ENCODE measurements around the gene MGAM2. TPM values are rescaled to one million over a fixed set of nuclear protein-coding genes. Genes with fewer than 3 reads are reported as not detected.
A peak's percentile ranks its signal among the peaks of the same experiment; 100 is the strongest.
"Not testable (repeated sequence)": the region's sequence is repeated elsewhere in the genome, so short reads cannot be mapped to it uniquely, and the experiment has no call there.

The MGAM2 gene
- polyA plus RNA-seq, 2 of the 4 experiments (the other 2 are of a cell fraction): 0.01 to 0.25 TPM

DNA sequence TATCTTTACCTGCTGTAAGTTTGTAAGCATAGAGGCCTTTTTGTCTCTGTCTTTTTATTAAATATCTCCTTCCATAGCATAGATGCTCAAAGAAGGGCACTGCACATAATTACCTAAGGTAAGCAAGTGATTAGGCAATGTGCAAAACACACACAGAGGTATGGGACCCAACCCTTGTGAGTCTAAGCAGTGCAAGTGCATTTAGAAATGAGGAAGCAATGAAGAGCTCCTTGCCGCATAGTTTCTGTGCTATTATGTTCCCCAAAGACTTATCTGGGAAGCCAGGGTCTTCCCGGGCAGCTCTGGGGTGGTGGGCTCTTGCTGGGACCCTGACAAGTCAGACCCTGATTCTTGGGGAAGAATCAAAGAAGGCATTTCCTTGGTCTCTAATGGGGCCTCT is 13.5 kb upstream of the MGAM2 start:
- ATAC-seq: no peak; a peak in 1 of 6 replicates
- DNase-seq (ENCODE audit: low read depth in 1 of 2, low spot score in 1 of 2): peak in 1 of 2 experiments; percentile 40

DNA sequence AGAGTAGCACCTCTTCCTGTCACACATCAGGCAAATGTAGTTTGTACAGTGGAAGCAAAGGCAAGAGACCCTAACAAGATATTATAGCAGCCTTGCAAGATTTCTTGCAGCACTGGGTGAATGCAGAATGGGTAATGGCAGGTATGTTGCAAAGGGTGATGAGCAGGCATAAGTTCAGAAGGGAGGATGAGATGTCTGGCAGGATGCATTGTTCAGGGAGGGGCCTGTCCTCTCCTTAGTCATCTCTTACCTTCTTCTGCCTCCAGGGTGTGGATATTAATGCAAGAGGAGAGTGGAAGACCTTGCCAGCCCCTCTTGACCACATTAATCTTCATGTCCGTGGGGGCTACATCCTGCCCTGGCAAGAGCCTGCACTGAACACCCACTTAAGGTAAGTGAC is 12.2 kb upstream of the MGAM2 start:
- WGBS (ENCODE audit: missing lambda C conversion rate): 16% methylated on average over 1 of the region's 1 CpG
- DNase-seq (ENCODE audit: low read depth in 1 of 2, low spot score in 1 of 2) (peak in 1 of 2 experiments; percentile 39), ATAC-seq (peak; percentile 43 to 82; a peak in 4 of 6 replicates), FAIRE-seq (peak; percentile 13)
- Histone ChIP-seq H3K4me2 (peak overlapping the region; percentile 49), H3K4me1 (peaks cover 70% of the 10 kb centered on the region), H3K27ac (0 out of 6 replicates have a peak overlapping the region, but pooled peaks of 1 of the 2 experiments have one; percentile 14)
- H3K4me3 ChIP-seq, POLR2A ChIA-PET, CTCF ChIA-PET, H3K9me3 ChIP-seq: not testable (repeated sequence)

More for the DNA sequence above, 13.5 kb upstream of the MGAM2 start:
- Histone ChIP-seq H3K4me3 (no peak overlapping the region), H3K27ac (peak overlapping the region; percentile 42 to 56; a peak in 4 of 6 replicates), H3K9me3 (0 out of 3 replicates have a peak, but pooled peaks cover 2% of the 10 kb centered on the region), H3K4me2 (peak overlapping the region; percentile 39), H3K4me1 (peaks cover 58% of the 10 kb centered on the region)
- ChIA-PET CTCF (no interaction called here), POLR2A (no interaction called here)
- TF ChIP-seq RAD21 (conservative IDR thresholded peaks at IDR 0.05 in 1 of 2, IDR thresholded peaks at IDR 0.05 in 1 of 2): no peak
- no peak for FAIRE-seq
- 77% methylated on average over 1 of the region's 2 CpGs for WGBS (ENCODE audit: missing lambda C conversion rate)

DNA sequence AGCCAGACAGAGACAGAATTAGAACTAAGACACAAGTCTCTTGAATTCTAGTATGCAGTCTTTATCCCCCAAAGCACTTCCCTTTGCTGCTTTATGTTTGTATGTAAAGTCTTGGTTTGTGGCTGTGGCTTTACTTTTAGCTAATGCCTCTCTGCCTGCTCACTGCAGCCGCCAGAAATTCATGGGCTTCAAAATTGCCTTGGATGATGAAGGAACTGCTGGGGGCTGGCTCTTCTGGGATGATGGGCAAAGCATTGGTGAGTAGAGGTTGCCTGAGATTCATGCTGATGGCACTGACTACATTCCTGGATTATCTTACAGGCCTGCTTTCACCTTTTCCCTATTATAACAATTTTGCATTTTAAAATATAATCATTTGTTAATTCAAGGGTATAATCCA is 10.9 kb upstream of the MGAM2 start:
- Histone ChIP-seq H3K9me3 (0 out of 3 replicates have a peak, but pooled peaks cover 3% of the 10 kb centered on the region), H3K4me1 (peaks cover 79% of the 10 kb centered on the region), H3K4me2 (peak overlapping the region; percentile 49; the same call in 1 of the 3 replicates), H3K4me3 (no peak overlapping the region), H3K27ac (peak overlapping the region; percentile 39 to 66; a peak in 5 of 6 replicates)
- no peak for TF ChIP-seq PHF8 (IDR thresholded peaks at IDR 0.05; ENCODE audit: borderline replicate concordance, low read depth)
- FAIRE-seq: no peak
- ChIA-PET CTCF (no interaction called here), POLR2A (no interaction called here)
- ATAC-seq: no peak
- 94% methylated on average over 1 of the region's 1 CpG for WGBS (ENCODE audit: missing lambda C conversion rate)
- DNase-seq (ENCODE audit: low read depth in 1 of 2, low spot score in 1 of 2): no peak

GRCh38 chr7:142101794-142102193 is 9.7 kb upstream of the MGAM2 start:
- H3K9me3 ChIP-seq; FAIRE-seq; CTCF ChIA-PET; H3K4me2 ChIP-seq; H3K4me3 ChIP-seq; DNase-seq (ENCODE audit: low read depth in 1 of 2, low spot score in 1 of 2); ATAC-seq; POLR2A ChIA-PET: not testable (repeated sequence)
- Histone ChIP-seq H3K27ac (peak overlapping the region; percentile 80 to 81; a peak in 4 of 6 replicates), H3K4me1 (peaks cover 89% of the 10 kb centered on the region)
- 95% methylated on average over 6 of the region's 6 CpGs for WGBS (ENCODE audit: missing lambda C conversion rate)

DNA sequence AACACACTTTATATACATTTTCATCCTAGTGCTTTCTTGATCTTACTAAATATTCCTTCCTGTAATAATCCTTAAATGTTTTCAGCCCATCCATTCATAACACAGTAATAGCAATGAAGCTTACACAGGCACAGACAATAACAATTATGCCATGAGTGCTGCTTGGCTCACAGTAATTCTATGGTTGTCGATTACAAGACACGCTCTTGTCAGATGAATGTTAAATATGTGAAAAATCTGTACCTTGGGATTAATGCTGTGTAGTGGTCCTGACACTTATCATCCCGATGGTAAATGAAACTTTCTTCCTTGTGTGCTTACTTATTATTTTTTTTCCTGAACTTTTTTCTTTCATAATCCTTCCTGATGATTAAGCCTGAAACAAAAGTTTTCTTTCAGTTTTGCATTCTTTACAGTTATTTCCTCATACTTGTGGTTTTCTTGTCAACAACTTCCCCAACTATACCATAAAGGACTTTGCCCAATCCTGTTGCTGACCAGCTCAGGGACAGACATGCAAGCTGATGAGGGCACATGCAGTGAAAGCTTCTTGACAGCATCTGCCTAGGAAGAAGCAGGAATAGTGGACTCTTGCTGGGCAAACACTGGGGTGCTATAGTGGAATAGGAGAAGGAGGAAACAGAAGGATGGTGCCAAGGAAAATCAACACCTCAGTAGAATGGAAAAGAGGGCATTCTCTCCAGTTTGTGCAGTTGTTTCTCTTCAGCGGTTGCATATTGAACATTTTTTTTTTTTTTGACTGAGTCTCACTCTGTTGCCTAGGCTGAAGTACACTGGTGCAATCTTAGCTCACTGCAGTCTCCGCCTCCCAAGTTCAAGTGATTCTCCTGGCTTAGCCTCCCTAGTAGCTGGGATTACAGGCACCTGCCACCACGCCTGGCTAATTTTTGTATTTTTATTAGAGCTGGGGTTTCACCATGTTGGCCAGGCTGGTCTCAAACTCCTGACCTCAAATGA is 6.7 kb upstream of the MGAM2 start:
- 0 out of 3 replicates have a peak overlapping the region, but pooled peaks have one; percentile 2 for H3K4me3 ChIP-seq
- 0 out of 3 replicates have a peak, but pooled peaks cover 3% of the 10 kb centered on the region for H3K9me3 ChIP-seq
- peaks cover 61% of the 10 kb centered on the region for H3K4me1 ChIP-seq
- peak overlapping the region; percentile 65 for H3K4me2 ChIP-seq
- DNase-seq (ENCODE audit: low read depth in 1 of 2, low spot score in 1 of 2) (peak; percentile 50 to 95), ATAC-seq (peak; percentile 96 to 97), FAIRE-seq (peak; percentile 90)
- ChIA-PET POLR2A (no interaction called here), CTCF (interaction anchor here (0.6 kb wide), 1 partner anchor 27 kb away, joined by 5 read pairs; no protein-coding TSS in a partner anchor)
- H3K27ac ChIP-seq: peak overlapping the region; percentile 76 to 81
- WGBS (ENCODE audit: missing lambda C conversion rate): 23% methylated on average over 6 of the region's 6 CpGs
- TF ChIP-seq HES2 (IDR thresholded peaks at IDR 0.05) (peak; percentile 74), JUN (IDR thresholded peaks at IDR 0.05) (peak; percentile 58 to 76; a peak in 3 of 5 replicates), ESRRA (IDR thresholded peaks at IDR 0.05; ENCODE audit: borderline replicate concordance, low read length) (no peak), TP53 (CRISPR knock-in tag; IDR thresholded peaks at IDR 0.05) (no peak), EHF (CRISPR knock-in tag; IDR thresholded peaks at IDR 0.05) (peak; percentile 84; the same call in 1 of the 2 replicates), CEBPB (IDR thresholded peaks at IDR 0.05) (peak; percentile 87 to 90), RARB (CRISPR knock-in tag; IDR thresholded peaks at IDR 0.05) (no peak), NR3C1 (IDR thresholded peaks at IDR 0.05) (no peak), BHLHE40 (IDR thresholded peaks at IDR 0.05; ENCODE audit: low read depth, low read length) (no peak), ZC3H11A (IDR thresholded peaks at IDR 0.05) (no peak), HOXA7 (CRISPR knock-in tag; IDR thresholded peaks at IDR 0.05) (no peak), MAZ (IDR thresholded peaks at IDR 0.05; ENCODE audit: borderline replicate concordance, low read depth, low read length) (no peak), MYC (IDR thresholded peaks at IDR 0.05; ENCODE audit: borderline replicate concordance, low read length) (no peak), CHD2 (IDR thresholded peaks at IDR 0.05; ENCODE audit: low read length, partially characterized antibody) (no peak), NPAS2 (CRISPR knock-in tag; IDR thresholded peaks at IDR 0.05; ENCODE audit: borderline replicate concordance) (no peak), KDM1A (IDR thresholded peaks at IDR 0.05; ENCODE audit: low read depth) (no peak), RCOR1 (IDR thresholded peaks at IDR 0.05; ENCODE audit: low read depth, low read length) (no peak), SREBF2 (IDR thresholded peaks at IDR 0.05) (no peak), JUNB (IDR thresholded peaks at IDR 0.05) (peak; percentile 59; the same call in 1 of the 2 replicates), RAD21 (conservative IDR thresholded peaks at IDR 0.05 in 1 of 2, IDR thresholded peaks at IDR 0.05 in 1 of 2) (peak; percentile 12 to 49; a peak in 2 of 5 replicates)
- TF ChIP-seq, protein P1, sequence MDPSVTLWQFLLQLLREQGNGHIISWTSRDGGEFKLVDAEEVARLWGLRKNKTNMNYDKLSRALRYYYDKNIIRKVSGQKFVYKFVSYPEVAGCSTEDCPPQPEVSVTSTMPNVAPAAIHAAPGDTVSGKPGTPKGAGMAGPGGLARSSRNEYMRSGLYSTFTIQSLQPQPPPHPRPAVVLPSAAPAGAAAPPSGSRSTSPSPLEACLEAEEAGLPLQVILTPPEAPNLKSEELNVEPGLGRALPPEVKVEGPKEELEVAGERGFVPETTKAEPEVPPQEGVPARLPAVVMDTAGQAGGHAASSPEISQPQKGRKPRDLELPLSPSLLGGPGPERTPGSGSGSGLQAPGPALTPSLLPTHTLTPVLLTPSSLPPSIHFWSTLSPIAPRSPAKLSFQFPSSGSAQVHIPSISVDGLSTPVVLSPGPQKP (IDR thresholded peaks at IDR 0.05; ENCODE audit: low read depth, low read length): no peak
- TF ChIP-seq, protein P2, sequence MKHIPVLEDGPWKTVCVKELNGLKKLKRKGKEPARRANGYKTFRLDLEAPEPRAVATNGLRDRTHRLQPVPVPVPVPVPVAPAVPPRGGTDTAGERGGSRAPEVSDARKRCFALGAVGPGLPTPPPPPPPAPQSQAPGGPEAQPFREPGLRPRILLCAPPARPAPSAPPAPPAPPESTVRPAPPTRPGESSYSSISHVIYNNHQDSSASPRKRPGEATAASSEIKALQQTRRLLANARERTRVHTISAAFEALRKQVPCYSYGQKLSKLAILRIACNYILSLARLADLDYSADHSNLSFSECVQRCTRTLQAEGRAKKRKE (CRISPR knock-in tag; IDR thresholded peaks at IDR 0.05; ENCODE audit: low read depth): no peak

Data from A549 (cell line).